Measurements from ENCODE around the gene TBC1D2. TPM values are rescaled to one million over a fixed set of nuclear protein-coding genes. Genes with fewer than 3 reads are reported as not detected.

The TBC1D2 gene
- total RNA-seq, 1 experiment from 2014 or later, result 58.4 TPM

DNA sequence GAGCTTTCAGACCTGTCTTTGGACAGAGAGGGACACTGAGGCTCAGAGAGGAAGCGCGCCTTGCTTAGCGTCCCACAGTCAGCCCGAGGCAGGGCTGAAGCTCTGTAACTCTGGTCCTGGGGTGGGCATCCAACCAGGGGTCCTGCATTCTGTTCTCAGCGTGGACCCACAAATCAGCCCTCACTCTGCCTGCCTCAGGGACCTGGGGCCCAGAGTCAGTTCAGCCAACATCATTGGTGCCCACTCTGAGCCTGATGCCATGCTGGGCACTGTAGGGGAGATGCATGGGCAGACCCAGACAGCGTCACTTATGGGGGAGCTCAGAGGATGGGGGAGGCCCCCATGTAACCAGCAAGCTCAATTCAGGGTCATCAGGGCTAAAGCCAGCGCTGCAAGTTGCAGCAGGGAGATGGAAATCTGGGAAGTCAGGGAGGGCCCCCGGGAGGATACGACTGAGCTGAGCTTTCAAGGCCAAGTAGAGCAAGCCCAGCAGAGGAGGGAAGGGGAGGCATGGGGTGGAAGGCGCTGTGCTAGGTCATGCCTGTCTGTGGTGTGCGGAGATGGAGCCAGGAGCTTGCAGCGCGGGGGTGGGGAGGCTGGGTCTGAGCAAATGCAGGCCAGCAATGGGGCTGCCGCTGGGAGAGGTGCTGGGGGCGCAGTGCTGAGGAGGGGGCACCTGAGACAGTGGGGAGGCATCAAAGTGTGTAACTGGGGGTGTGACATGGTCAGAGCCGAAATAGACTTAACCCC lies 84.1 kb downstream of the TBC1D2 start:
- Mint-ChIP-seq H3K4me3 (ENCODE audit: unreplicated experiment) (no peak overlapping the region), H3K27ac (ENCODE audit: low read depth, unreplicated experiment) (no peak overlapping the region), H3K36me3 (ENCODE audit: insufficient read depth, unreplicated experiment) (no peaks in the 10 kb centered on the region), H3K27me3 (ENCODE audit: insufficient read depth, unreplicated experiment) (no peaks in the 10 kb centered on the region), H3K9me3 (ENCODE audit: unreplicated experiment) (no peaks in the 10 kb centered on the region), H3K4me1 (ENCODE audit: insufficient read depth, unreplicated experiment) (no peaks in the 10 kb centered on the region)
- no TSS peak for BruUV-seq (replicated peaks)
- intact Hi-C loops (cut with micrococcal nuclease), result no loop called here
- POLR2A ChIA-PET, result no interaction called here
- CTCF ChIA-PET, result interaction anchor here (0.7 to 1.2 kb wide), 4 partner anchors 9 to 25 kb away, joined by 3 to 5 read pairs (median 3); no protein-coding TSS in a partner anchor
- TF ChIP-seq, protein P1, sequence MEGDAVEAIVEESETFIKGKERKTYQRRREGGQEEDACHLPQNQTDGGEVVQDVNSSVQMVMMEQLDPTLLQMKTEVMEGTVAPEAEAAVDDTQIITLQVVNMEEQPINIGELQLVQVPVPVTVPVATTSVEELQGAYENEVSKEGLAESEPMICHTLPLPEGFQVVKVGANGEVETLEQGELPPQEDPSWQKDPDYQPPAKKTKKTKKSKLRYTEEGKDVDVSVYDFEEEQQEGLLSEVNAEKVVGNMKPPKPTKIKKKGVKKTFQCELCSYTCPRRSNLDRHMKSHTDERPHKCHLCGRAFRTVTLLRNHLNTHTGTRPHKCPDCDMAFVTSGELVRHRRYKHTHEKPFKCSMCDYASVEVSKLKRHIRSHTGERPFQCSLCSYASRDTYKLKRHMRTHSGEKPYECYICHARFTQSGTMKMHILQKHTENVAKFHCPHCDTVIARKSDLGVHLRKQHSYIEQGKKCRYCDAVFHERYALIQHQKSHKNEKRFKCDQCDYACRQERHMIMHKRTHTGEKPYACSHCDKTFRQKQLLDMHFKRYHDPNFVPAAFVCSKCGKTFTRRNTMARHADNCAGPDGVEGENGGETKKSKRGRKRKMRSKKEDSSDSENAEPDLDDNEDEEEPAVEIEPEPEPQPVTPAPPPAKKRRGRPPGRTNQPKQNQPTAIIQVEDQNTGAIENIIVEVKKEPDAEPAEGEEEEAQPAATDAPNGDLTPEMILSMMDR (IDR thresholded peaks at IDR 0.05; ENCODE audit: unreplicated experiment), result no peak
- DNase-seq (ENCODE audit: unreplicated experiment), result no peak

DNA sequence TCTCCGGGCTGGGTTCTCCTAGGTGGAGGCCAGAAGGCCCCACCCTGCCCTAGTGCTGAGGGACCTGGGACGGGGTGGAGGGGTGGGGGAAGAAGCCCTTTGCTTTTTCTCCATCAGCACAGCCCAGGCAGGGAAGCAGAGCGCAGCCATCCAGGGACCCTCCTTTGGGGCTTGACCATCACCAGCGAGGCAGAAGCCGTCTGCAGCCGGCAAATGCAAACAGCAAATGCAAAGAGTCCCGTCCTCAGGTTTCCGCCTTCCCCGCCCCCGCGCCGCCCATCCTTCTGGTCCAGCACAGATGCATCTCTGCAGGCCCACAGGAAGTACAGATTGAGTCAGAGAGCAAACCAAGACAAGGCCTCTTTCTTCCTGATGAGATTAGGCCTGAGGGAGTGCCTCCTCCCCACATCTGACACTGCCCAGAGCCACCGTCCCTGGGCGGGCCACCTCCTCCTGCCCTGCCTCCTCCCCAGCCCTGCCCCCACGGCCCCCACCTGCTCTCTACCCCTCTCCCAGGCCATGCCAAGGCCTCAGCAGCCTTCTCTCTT lies 86.4 kb downstream of the TBC1D2 start:
- Mint-ChIP-seq H3K4me3 (ENCODE audit: unreplicated experiment) (no peak overlapping the region), H3K9me3 (ENCODE audit: unreplicated experiment) (no peaks in the 10 kb centered on the region), H3K27me3 (ENCODE audit: insufficient read depth, unreplicated experiment) (no peaks in the 10 kb centered on the region), H3K36me3 (ENCODE audit: insufficient read depth, unreplicated experiment) (no peaks in the 10 kb centered on the region), H3K27ac (ENCODE audit: low read depth, unreplicated experiment) (peak overlapping the region; percentile 91), H3K4me1 (ENCODE audit: insufficient read depth, unreplicated experiment) (no peaks in the 10 kb centered on the region)
- ChIA-PET POLR2A (no interaction called here), CTCF (no interaction called here)
- BruUV-seq (replicated peaks), result no TSS peak
- TF ChIP-seq, protein P1 (IDR thresholded peaks at IDR 0.05; ENCODE audit: unreplicated experiment), result no peak
- intact Hi-C loops (cut with micrococcal nuclease), result no loop called here
- peak; percentile 31 for DNase-seq (ENCODE audit: unreplicated experiment)

DNA sequence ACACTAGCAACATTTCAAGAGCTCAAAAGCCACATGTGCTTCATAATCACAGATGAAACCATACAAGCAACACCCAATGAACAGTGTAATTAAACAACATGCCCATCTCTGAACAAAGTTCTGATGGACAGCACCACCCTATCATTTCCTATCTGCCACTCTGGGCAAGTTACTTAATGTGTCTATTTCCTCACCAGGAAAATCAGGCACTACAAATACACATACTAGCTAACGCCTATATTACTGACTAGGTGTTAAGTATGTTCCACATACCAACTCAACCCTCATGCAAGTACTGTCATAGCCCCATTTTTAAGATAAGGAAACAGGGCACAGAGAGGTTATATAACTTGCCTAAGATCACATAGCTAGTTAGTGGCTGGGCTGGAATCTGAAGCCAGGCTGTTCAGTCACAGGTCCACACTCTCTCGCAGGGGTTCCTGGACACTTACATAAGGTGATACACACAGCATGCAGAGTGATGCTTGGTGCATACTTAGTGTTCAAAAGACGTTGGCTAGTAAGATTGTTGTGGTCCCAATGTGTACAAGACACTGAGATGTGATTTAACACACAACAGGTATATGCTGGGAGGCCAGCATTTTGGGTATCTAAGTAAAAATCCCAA lies 87.2 kb downstream of the TBC1D2 start:
- intact Hi-C loops (cut with micrococcal nuclease), result no loop called here
- H3K27me3 Mint-ChIP-seq (ENCODE audit: insufficient read depth, unreplicated experiment), result no peaks in the 10 kb centered on the region
- POLR2A ChIA-PET, result interaction anchor here (0.8 kb wide), 1 partner anchor 13 kb away, joined by 3 read pairs; no protein-coding TSS in a partner anchor
- H3K4me3 Mint-ChIP-seq (ENCODE audit: unreplicated experiment), result no peak overlapping the region
- no peaks in the 10 kb centered on the region for H3K4me1 Mint-ChIP-seq (ENCODE audit: insufficient read depth, unreplicated experiment)
- CTCF ChIA-PET, result no interaction called here
- no peaks in the 10 kb centered on the region for H3K36me3 Mint-ChIP-seq (ENCODE audit: insufficient read depth, unreplicated experiment)
- BruUV-seq (replicated peaks), result no TSS peak
- DNase-seq (ENCODE audit: unreplicated experiment), result no peak
- H3K9me3 Mint-ChIP-seq (ENCODE audit: unreplicated experiment), result no peaks in the 10 kb centered on the region
- TF ChIP-seq, protein P1 (IDR thresholded peaks at IDR 0.05; ENCODE audit: unreplicated experiment), result no peak
- no peak overlapping the region for H3K27ac Mint-ChIP-seq (ENCODE audit: low read depth, unreplicated experiment)

DNA sequence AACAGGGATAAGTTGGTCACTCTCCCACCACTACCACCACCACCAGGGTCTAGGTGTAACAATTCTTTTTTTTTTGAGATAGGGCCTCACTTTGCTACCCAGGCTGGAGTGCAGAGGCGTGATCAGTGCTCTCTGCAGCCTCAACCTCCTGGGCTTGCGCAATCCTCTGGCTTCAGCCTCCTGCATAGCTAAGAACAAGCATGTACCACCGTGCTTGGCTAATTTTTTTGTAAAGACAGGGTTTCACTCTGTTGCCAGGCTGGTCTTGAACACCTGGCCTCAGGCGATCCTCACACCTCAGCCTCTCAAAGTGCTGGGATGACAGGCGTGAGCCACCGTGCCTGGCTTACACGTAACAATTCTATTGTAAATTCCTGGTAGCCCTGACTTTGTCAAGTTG lies 90.5 kb downstream of the TBC1D2 start:
- TF ChIP-seq, protein P1 (IDR thresholded peaks at IDR 0.05; ENCODE audit: unreplicated experiment), result no peak
- no peaks in the 10 kb centered on the region for H3K9me3 Mint-ChIP-seq (ENCODE audit: unreplicated experiment)
- POLR2A ChIA-PET, result no interaction called here

More for the DNA sequence above, 90.5 kb downstream of the TBC1D2 start:
- intact Hi-C loops (cut with micrococcal nuclease), result no loop called here
- Mint-ChIP-seq H3K36me3 (ENCODE audit: insufficient read depth, unreplicated experiment) (no peaks in the 10 kb centered on the region), H3K27me3 (ENCODE audit: insufficient read depth, unreplicated experiment) (no peaks in the 10 kb centered on the region), H3K27ac (ENCODE audit: low read depth, unreplicated experiment) (no peak overlapping the region), H3K4me3 (ENCODE audit: unreplicated experiment) (no peak overlapping the region), H3K4me1 (ENCODE audit: insufficient read depth, unreplicated experiment) (no peaks in the 10 kb centered on the region)
- no TSS peak for BruUV-seq (replicated peaks)
- no peak for DNase-seq (ENCODE audit: unreplicated experiment)
- CTCF ChIA-PET, result no interaction called here
